ENCODE measurements around the gene CADM4.
"Not testable (repeated sequence)": the region's sequence is repeated elsewhere in the genome, so short reads cannot be mapped to it uniquely, and the experiment has no call there.

CADM4 gene

GRCh38 chr19:43592800-43593350 lies 46.8 kb downstream of the CADM4 start:
- TF ChIP-seq, protein P1, sequence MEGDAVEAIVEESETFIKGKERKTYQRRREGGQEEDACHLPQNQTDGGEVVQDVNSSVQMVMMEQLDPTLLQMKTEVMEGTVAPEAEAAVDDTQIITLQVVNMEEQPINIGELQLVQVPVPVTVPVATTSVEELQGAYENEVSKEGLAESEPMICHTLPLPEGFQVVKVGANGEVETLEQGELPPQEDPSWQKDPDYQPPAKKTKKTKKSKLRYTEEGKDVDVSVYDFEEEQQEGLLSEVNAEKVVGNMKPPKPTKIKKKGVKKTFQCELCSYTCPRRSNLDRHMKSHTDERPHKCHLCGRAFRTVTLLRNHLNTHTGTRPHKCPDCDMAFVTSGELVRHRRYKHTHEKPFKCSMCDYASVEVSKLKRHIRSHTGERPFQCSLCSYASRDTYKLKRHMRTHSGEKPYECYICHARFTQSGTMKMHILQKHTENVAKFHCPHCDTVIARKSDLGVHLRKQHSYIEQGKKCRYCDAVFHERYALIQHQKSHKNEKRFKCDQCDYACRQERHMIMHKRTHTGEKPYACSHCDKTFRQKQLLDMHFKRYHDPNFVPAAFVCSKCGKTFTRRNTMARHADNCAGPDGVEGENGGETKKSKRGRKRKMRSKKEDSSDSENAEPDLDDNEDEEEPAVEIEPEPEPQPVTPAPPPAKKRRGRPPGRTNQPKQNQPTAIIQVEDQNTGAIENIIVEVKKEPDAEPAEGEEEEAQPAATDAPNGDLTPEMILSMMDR (IDR thresholded peaks at IDR 0.05; ENCODE audit: low read length, missing control alignments) = no peak
- DNase-seq (ENCODE audit: low read depth) = no peak
- H3K4me3 ChIP-seq (replicated peaks; ENCODE audit: low read depth, low read length) = no peak overlapping the region

- TF ChIP-seq, protein P1 (IDR thresholded peaks at IDR 0.05; ENCODE audit: low read length, missing control alignments) = no peak
- no peak overlapping the region for H3K4me3 ChIP-seq (replicated peaks; ENCODE audit: low read depth, low read length)
- no peak for DNase-seq (ENCODE audit: low read depth)
These were observed 47.5 kb downstream of the CADM4 start for GRCh38 chr19:43591904-43592772.

- TF ChIP-seq, protein P1 (IDR thresholded peaks at IDR 0.05; ENCODE audit: low read length, missing control alignments) = no peak
- H3K4me3 ChIP-seq (replicated peaks; ENCODE audit: low read depth, low read length) = no peak overlapping the region
- DNase-seq (ENCODE audit: low read depth) = no peak
These were observed 50.0 kb downstream of the CADM4 start for GRCh38 chr19:43589678-43590077.

- no peak overlapping the region for H3K4me3 ChIP-seq (replicated peaks; ENCODE audit: low read depth, low read length)
- DNase-seq (ENCODE audit: low read depth) = no peak
- TF ChIP-seq, protein P1 (IDR thresholded peaks at IDR 0.05; ENCODE audit: low read length, missing control alignments) = no peak
These were observed 50.4 kb downstream of the CADM4 start for GRCh38 chr19:43589277-43589676.

GRCh38 chr19:43587029-43587428 lies 52.6 kb downstream of the CADM4 start:
- H3K4me3 ChIP-seq (replicated peaks; ENCODE audit: low read depth, low read length); DNase-seq (ENCODE audit: low read depth): not testable (repeated sequence)

DNA sequence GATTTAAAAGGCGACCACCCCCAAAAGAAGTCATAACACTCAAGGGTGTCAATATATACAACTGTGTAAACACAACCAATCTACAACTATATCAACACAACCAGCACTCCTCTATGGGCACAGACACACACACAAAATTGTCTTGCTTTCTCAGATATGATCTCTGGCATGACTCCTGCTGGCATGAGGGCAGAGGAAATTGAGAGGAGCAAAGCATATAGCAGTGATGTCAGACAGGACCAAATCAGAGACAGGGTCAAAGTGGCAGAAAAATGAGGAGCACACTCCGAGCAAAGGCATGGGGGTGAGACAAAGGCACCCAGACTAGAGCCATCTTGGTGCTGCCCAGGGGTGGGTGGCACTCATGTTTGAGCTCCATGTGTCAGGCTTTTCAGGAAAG lies 53.3 kb downstream of the CADM4 start:
- TF ChIP-seq, protein P1 (IDR thresholded peaks at IDR 0.05; ENCODE audit: low read length, missing control alignments) = no peak
- DNase-seq (ENCODE audit: low read depth) = no peak
- no peak overlapping the region for H3K4me3 ChIP-seq (replicated peaks; ENCODE audit: low read depth, low read length)

DNA sequence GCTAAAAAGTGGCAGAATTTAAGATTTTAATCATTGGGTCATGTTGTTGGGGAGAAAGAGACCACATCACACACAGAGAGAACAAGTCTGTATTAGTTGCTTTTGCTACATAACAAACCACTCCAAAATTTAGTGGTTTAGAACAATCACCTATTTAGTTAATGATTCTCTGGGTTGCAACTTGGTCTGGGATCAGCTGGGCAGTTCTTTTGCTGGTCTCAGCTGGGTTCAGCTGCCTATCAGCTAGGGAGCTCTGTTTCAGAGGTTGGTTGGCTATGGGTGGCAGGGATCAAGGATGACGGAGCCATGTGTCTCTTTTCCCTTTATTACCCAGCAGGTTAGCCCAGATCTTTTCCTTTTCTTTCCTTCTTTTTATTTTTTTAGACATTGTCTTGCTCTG lies 55.2 kb downstream of the CADM4 start:
- TF ChIP-seq, protein P1 (IDR thresholded peaks at IDR 0.05; ENCODE audit: low read length, missing control alignments) = no peak
- no peak overlapping the region for H3K4me3 ChIP-seq (replicated peaks; ENCODE audit: low read depth, low read length)
- DNase-seq (ENCODE audit: low read depth) = no peak
